Activated CD4-positive, alpha-beta memory T cell treated with anti-CD3 and anti-CD28 coated beads for 36 hours (primary cell): ENCODE data around the gene DAPK2. TPM values are rescaled to one million over a fixed set of nuclear protein-coding genes. Genes with fewer than 3 reads are reported as not detected.

Experiments used
- CTCF ChIA-PET: fragments of 350-600 bp; sonication (Branson Sonifier 250); formaldehyde crosslinking; loops from one replicate; lab custom pipeline; 2021; ENCODE audit warnings: antibody characterized with exemption, inconsistent platforms; lab: Charles Lee
- POLR2A ChIA-PET: fragments of 350-600 bp; sonication (Branson Sonifier 250); formaldehyde crosslinking; loops from one replicate; lab custom pipeline; 2021; ENCODE audit warnings: antibody characterized with exemption; lab: Charles Lee
- DNase-seq: peaks from one replicate; pipeline ENCODE4 v3.0.0-alpha.2; 2020
- H3K27ac Mint-ChIP-seq: one replicate; pipeline ENCODE4 v1.8.0; 2021; ENCODE audit warnings: mixed read lengths
- H3K27me3 Mint-ChIP-seq: one replicate; pipeline ENCODE4 v1.8.0; 2021; ENCODE audit warnings: mixed read lengths
- H3K36me3 Mint-ChIP-seq: one replicate; pipeline ENCODE4 v1.8.0; 2021; ENCODE audit warnings: mixed read lengths
- H3K4me1 Mint-ChIP-seq: one replicate; pipeline ENCODE4 v1.8.0; 2021; ENCODE audit warnings: low read depth, mixed read lengths
- H3K4me3 Mint-ChIP-seq: one replicate; pipeline ENCODE4 v1.8.0; 2021; ENCODE audit warnings: mild to moderate bottlenecking, mixed read lengths
- H3K9me3 Mint-ChIP-seq: one replicate; pipeline ENCODE4 v1.8.0; 2021; ENCODE audit warnings: mixed read lengths
- intact Hi-C: fragments of 100-400 bp; cut with micrococcal nuclease; formaldehyde crosslinking; loops from one replicate; pipeline ENCODE4 v1.15.1; 2023
- total RNA-seq, 2 experiments: library from RNA; stranded (reverse); gene quantifications; one replicate each; pipeline ENCODE4 v1.2.3, GENCODE V29; 2021

The DAPK2 gene
- total RNA-seq, 2 experiments from 2014 or later, result 0.81 to 0.87 TPM

GRCh38 chr15:63870487-63871209, 175.6 kb downstream of the DAPK2 start:
- intact Hi-C loops, result no loop called here
- DNase-seq, result no peak
- Mint-ChIP-seq H3K4me3 (no peak overlapping the region), H3K36me3 (no peaks in the 10 kb centered on the region), H3K9me3 (no peaks in the 10 kb centered on the region), H3K27ac (no peak overlapping the region), H3K4me1 (peaks cover 12% of the 10 kb centered on the region), H3K27me3 (no peaks in the 10 kb centered on the region)
- POLR2A ChIA-PET, result no interaction called here
- CTCF ChIA-PET, result interaction anchor here (0.9 to 1.3 kb wide), 4 partner anchors 37 to 197 kb away, joined by 3 read pairs; partner anchors contain the start of gene HERC1

- no peak overlapping the region for H3K4me3 Mint-ChIP-seq
- ChIA-PET POLR2A (no interaction called here), CTCF (interaction anchor here (0.7 to 1.0 kb wide), 3 partner anchors 10 to 118 kb away, joined by 3 read pairs; partner anchors contain the start of gene HERC1)
- H3K4me1 Mint-ChIP-seq, result peaks cover 12% of the 10 kb centered on the region
- H3K9me3 Mint-ChIP-seq, result no peaks in the 10 kb centered on the region
- intact Hi-C loops, result no loop called here
- H3K36me3 Mint-ChIP-seq, result no peaks in the 10 kb centered on the region
- H3K27me3 Mint-ChIP-seq, result no peaks in the 10 kb centered on the region
- H3K27ac Mint-ChIP-seq, result no peak overlapping the region
- DNase-seq, result no peak
These were observed 176.3 kb downstream of the DAPK2 start for GRCh38 chr15:63870043-63870394.

- intact Hi-C loops, result no loop called here
- no peaks in the 10 kb centered on the region for H3K9me3 Mint-ChIP-seq
These were observed 176.8 kb downstream of the DAPK2 start for GRCh38 chr15:63869371-63870042.

GRCh38 chr15:63864186-63864585, 182.1 kb downstream of the DAPK2 start:
- Mint-ChIP-seq H3K36me3 (no peaks in the 10 kb centered on the region), H3K27ac (no peak overlapping the region), H3K4me3 (no peak overlapping the region), H3K27me3 (no peaks in the 10 kb centered on the region), H3K4me1 (peaks cover 18% of the 10 kb centered on the region), H3K9me3 (no peaks in the 10 kb centered on the region)
- ChIA-PET POLR2A (no interaction called here), CTCF (interaction anchor here (1.7 kb wide), 1 partner anchor 81 kb away, joined by 4 read pairs; no protein-coding TSS in a partner anchor)
- no peak for DNase-seq
- intact Hi-C loops, result no loop called here

More at GRCh38 chr15:63869371-63870042, 176.8 kb downstream of the DAPK2 start:
- Mint-ChIP-seq H3K36me3 (no peaks in the 10 kb centered on the region), H3K4me1 (peaks cover 12% of the 10 kb centered on the region), H3K27me3 (no peaks in the 10 kb centered on the region), H3K27ac (no peak overlapping the region), H3K4me3 (no peak overlapping the region)
- ChIA-PET POLR2A (no interaction called here), CTCF (interaction anchor here (0.7 to 0.9 kb wide), 4 partner anchors 9 to 49 kb away, joined by 3 read pairs; partner anchors contain the start of gene HERC1)
- no peak for DNase-seq

- no peak overlapping the region for H3K27ac Mint-ChIP-seq
- ChIA-PET POLR2A (no interaction called here), CTCF (no interaction called here)
- intact Hi-C loops, result no loop called here
- no peaks in the 10 kb centered on the region for H3K27me3 Mint-ChIP-seq
- H3K36me3 Mint-ChIP-seq, result no peaks in the 10 kb centered on the region
- H3K4me3 Mint-ChIP-seq, result no peak overlapping the region
- DNase-seq, result no peak
- no peaks in the 10 kb centered on the region for H3K9me3 Mint-ChIP-seq
- peaks cover 28% of the 10 kb centered on the region for H3K4me1 Mint-ChIP-seq
These were observed 184.3 kb downstream of the DAPK2 start for GRCh38 chr15:63861946-63862517.

GRCh38 chr15:63860555-63860954, 185.7 kb downstream of the DAPK2 start:
- DNase-seq, result no peak
- H3K4me1 Mint-ChIP-seq, result peaks cover 36% of the 10 kb centered on the region
- H3K36me3 Mint-ChIP-seq, result no peaks in the 10 kb centered on the region
- H3K27ac Mint-ChIP-seq, result peak overlapping the region; percentile 88
- intact Hi-C loops, result no loop called here
- ChIA-PET POLR2A (no interaction called here), CTCF (interaction anchor here (0.5 to 1.7 kb wide), 5 partner anchors 9 to 186 kb away, joined by 3 to 7 read pairs (median 3); partner anchors contain the start of gene DAPK2)
- no peaks in the 10 kb centered on the region for H3K27me3 Mint-ChIP-seq
- peak overlapping the region; percentile 17 for H3K4me3 Mint-ChIP-seq
- no peaks in the 10 kb centered on the region for H3K9me3 Mint-ChIP-seq

GRCh38 chr15:63860155-63860554, 186.1 kb downstream of the DAPK2 start:
- CTCF ChIA-PET, result interaction anchor here (0.5 to 1.7 kb wide), 5 partner anchors 10 to 186 kb away, joined by 3 to 7 read pairs (median 3); partner anchors contain the start of gene DAPK2
- Mint-ChIP-seq H3K4me1 (peaks cover 40% of the 10 kb centered on the region), H3K4me3 (peak overlapping the region; percentile 17), H3K36me3 (no peaks in the 10 kb centered on the region), H3K27me3 (no peaks in the 10 kb centered on the region), H3K27ac (peak overlapping the region; percentile 88), H3K9me3 (no peaks in the 10 kb centered on the region)
- POLR2A ChIA-PET, result no interaction called here
- peak; percentile 75 for DNase-seq
- intact Hi-C loops, result no loop called here

GRCh38 chr15:63858881-63859280, 187.4 kb downstream of the DAPK2 start:
- H3K27ac Mint-ChIP-seq, result peak overlapping the region; percentile 88
- H3K4me1 Mint-ChIP-seq, result peaks cover 42% of the 10 kb centered on the region
- ChIA-PET POLR2A (no interaction called here), CTCF (interaction anchor here (1.5 kb wide), 1 partner anchor 188 kb away, joined by 3 read pairs; no protein-coding TSS in a partner anchor)
- H3K36me3 Mint-ChIP-seq, result no peaks in the 10 kb centered on the region
- H3K27me3 Mint-ChIP-seq, result no peaks in the 10 kb centered on the region
- no peak overlapping the region for H3K4me3 Mint-ChIP-seq
- intact Hi-C loops, result no loop called here
- DNase-seq, result no peak
- no peaks in the 10 kb centered on the region for H3K9me3 Mint-ChIP-seq

- Mint-ChIP-seq H3K27me3 (no peaks in the 10 kb centered on the region), H3K4me1 (peaks cover 42% of the 10 kb centered on the region), H3K36me3 (no peaks in the 10 kb centered on the region), H3K4me3 (no peak overlapping the region), H3K9me3 (no peaks in the 10 kb centered on the region), H3K27ac (no peak overlapping the region)
- ChIA-PET CTCF (interaction anchor here (1.5 kb wide), 1 partner anchor 188 kb away, joined by 3 read pairs; no protein-coding TSS in a partner anchor), POLR2A (no interaction called here)
- no peak for DNase-seq
- intact Hi-C loops, result no loop called here
These were observed 187.8 kb downstream of the DAPK2 start for GRCh38 chr15:63858448-63858847.

- no peaks in the 10 kb centered on the region for H3K9me3 Mint-ChIP-seq
- H3K36me3 Mint-ChIP-seq, result no peaks in the 10 kb centered on the region
- ChIA-PET POLR2A (no interaction called here), CTCF (no interaction called here)
- no peak for DNase-seq
- intact Hi-C loops, result no loop called here
- no peak overlapping the region for H3K4me3 Mint-ChIP-seq
- no peak overlapping the region for H3K27ac Mint-ChIP-seq
- peaks cover 42% of the 10 kb centered on the region for H3K4me1 Mint-ChIP-seq
- H3K27me3 Mint-ChIP-seq, result no peaks in the 10 kb centered on the region
These were observed 188.8 kb downstream of the DAPK2 start for GRCh38 chr15:63857461-63857856.
